Endodermal cell (in vitro differentiated cells): Measurements from ENCODE around the gene KIF1A. TPM values are rescaled to one million over a fixed set of nuclear protein-coding genes. Genes with fewer than 3 reads are reported as not detected.

Experiments used
- DNase-seq: peaks from one replicate; pipeline ENCODE4 v3.0.0-alpha.2; 2017
- H3K27ac ChIP-seq: 2 replicates; pipeline ENCODE4 v1.5.1; 2013; ENCODE audit warnings: mild to moderate bottlenecking, low read depth, low read length, moderate library complexity
- H3K27me3 ChIP-seq: 2 replicates; pipeline ENCODE4 v1.6.1; 2013; ENCODE audit warnings: mild to moderate bottlenecking, low read length, moderate library complexity; ENCODE audit not compliant: insufficient read depth, control insufficient read depth, poor library complexity, severe bottlenecking
- H3K36me3 ChIP-seq: 2 replicates; pipeline ENCODE4 v1.7.0; 2013; ENCODE audit warnings: mild to moderate bottlenecking, low read length, moderate library complexity; ENCODE audit not compliant: control insufficient read depth, insufficient read depth
- H3K4me1 ChIP-seq: one replicate; pipeline ENCODE4 v1.7.0; 2013; ENCODE audit warnings: low read length; ENCODE audit not compliant: control insufficient read depth, insufficient read depth
- H3K4me3 ChIP-seq: 2 replicates; pipeline ENCODE4 v1.5.1; 2013; ENCODE audit warnings: mild to moderate bottlenecking, low read length, moderate library complexity
- H3K9ac ChIP-seq: 2 replicates; pipeline ENCODE4 v1.6.1; 2013; ENCODE audit warnings: mild to moderate bottlenecking, low read length, moderate library complexity; ENCODE audit not compliant: poor library complexity, severe bottlenecking; ENCODE audit errors: extremely low read depth
- H3K9me3 ChIP-seq: 2 replicates; pipeline ENCODE4 v1.6.1; 2013; ENCODE audit warnings: mild to moderate bottlenecking, low read length, moderate library complexity; ENCODE audit not compliant: control insufficient read depth
- H3K27ac Mint-ChIP-seq: 2 replicates; pipeline ENCODE4 v1.8.0; 2020; ENCODE audit warnings: mixed read lengths
- H3K27me3 Mint-ChIP-seq: 2 replicates; pipeline ENCODE4 v1.8.0; 2021; ENCODE audit warnings: mild to moderate bottlenecking, mixed read lengths; ENCODE audit not compliant: insufficient read depth
- H3K36me3 Mint-ChIP-seq: 2 replicates; pipeline ENCODE4 v1.8.0; 2020; ENCODE audit warnings: low read depth, mixed read lengths
- H3K4me1 Mint-ChIP-seq: 2 replicates; pipeline ENCODE4 v1.8.0; 2020; ENCODE audit warnings: mixed read lengths
- H3K4me3 Mint-ChIP-seq: 2 replicates; pipeline ENCODE4 v1.8.0; 2020; ENCODE audit warnings: mild to moderate bottlenecking, moderate library complexity, mixed read lengths
- H3K9me3 Mint-ChIP-seq: 2 replicates; pipeline ENCODE4 v1.8.0; 2020; ENCODE audit warnings: mild to moderate bottlenecking, mixed read lengths
- CTCF ChIP-seq: fragments of 200-600 bp; sonication (generic); conservative IDR thresholded peaks from 2 replicates; pipeline ENCODE4 v1.5.0; 2021; ENCODE audit warnings: antibody characterized with exemption, mild to moderate bottlenecking
- WGBS, 2 experiments: methylation state at CpG; one replicate each; pipeline versions ENCODE4 v1.1.5 to v1.1.7; 2013; ENCODE audit warnings: missing lambda C conversion rate in 2 of 2, mixed read lengths in 1 of 2; ENCODE audit not compliant: insufficient coverage in 1 of 2, insufficient read length in 1 of 2; 5-methylcytosine and 5-hydroxymethylcytosine counted together
- total RNA-seq, 2 donors: library from RNA; stranded (reverse); fragmentation: NEBNext Ultra II Directional in 1 of 2; extraction: Animal tissue kit (Norgen Biotek cat#: 25700) in 1 of 2; gene quantifications; 2 replicates in 1 of 2; 3 replicates in 1 of 2; pipeline ENCODE4 v1.2.1, GENCODE V29; 2021

KIF1A gene
- total RNA-seq, 2 donors from 2014 or later, result 58.8 to 83.1 TPM

- Mint-ChIP-seq H3K9me3 (no peaks in the 10 kb centered on the region), H3K4me1 (no peaks in the 10 kb centered on the region), H3K27me3 (no peaks in the 10 kb centered on the region), H3K4me3 (no peak overlapping the region), H3K36me3 (no peaks in the 10 kb centered on the region), H3K27ac (no peak overlapping the region)
- H3K27me3 ChIP-seq, result no peaks in the 10 kb centered on the region
- no peak overlapping the region for H3K4me3 ChIP-seq
- H3K36me3 ChIP-seq, result no peaks in the 10 kb centered on the region
- H3K27ac ChIP-seq, result no peak overlapping the region
- H3K9me3 ChIP-seq, result no peaks in the 10 kb centered on the region
- 92 to 96% methylated on average over 13 to 23 of the region's 23 CpGs for WGBS, 2 experiments
- no peak overlapping the region for H3K9ac ChIP-seq
- TF ChIP-seq CTCF, result no peak
- DNase-seq, result no peak
- no peaks in the 10 kb centered on the region for H3K4me1 ChIP-seq
Measured at GRCh38 chr2:240789501-240790369, 30.3 kb downstream of the KIF1A start.

- Mint-ChIP-seq H3K9me3 (no peaks in the 10 kb centered on the region), H3K4me1 (no peaks in the 10 kb centered on the region), H3K27me3 (no peaks in the 10 kb centered on the region), H3K27ac (no peak overlapping the region), H3K36me3 (no peaks in the 10 kb centered on the region), H3K4me3 (no peak overlapping the region)
- 95% methylated on average over 9 to 13 of the region's 13 CpGs for WGBS, 2 experiments
- Histone ChIP-seq H3K27ac (no peak overlapping the region), H3K9me3 (no peaks in the 10 kb centered on the region), H3K27me3 (no peaks in the 10 kb centered on the region), H3K9ac (no peak overlapping the region), H3K4me3 (no peak overlapping the region), H3K4me1 (no peaks in the 10 kb centered on the region), H3K36me3 (no peaks in the 10 kb centered on the region)
- no peak for DNase-seq
- TF ChIP-seq CTCF, result no peak
Measured at GRCh38 chr2:240789051-240789453, 31.0 kb downstream of the KIF1A start.

GRCh38 chr2:240788482-240788881 is 31.5 kb downstream of the KIF1A start:
- Mint-ChIP-seq H3K36me3 (no peaks in the 10 kb centered on the region), H3K27ac (no peak overlapping the region), H3K9me3 (no peaks in the 10 kb centered on the region), H3K4me3 (no peak overlapping the region), H3K4me1 (no peaks in the 10 kb centered on the region), H3K27me3 (no peaks in the 10 kb centered on the region)
- Histone ChIP-seq H3K36me3 (no peaks in the 10 kb centered on the region), H3K27ac (no peak overlapping the region), H3K4me3 (no peak overlapping the region), H3K27me3 (no peaks in the 10 kb centered on the region), H3K9ac (no peak overlapping the region), H3K4me1 (no peaks in the 10 kb centered on the region), H3K9me3 (no peaks in the 10 kb centered on the region)
- WGBS, 2 experiments, result 90 to 97% methylated on average over 3 to 4 of the region's 4 CpGs
- no peak for DNase-seq
- TF ChIP-seq CTCF, result no peak
